ENCODE data around the gene TTLL5. TPM values are rescaled to one million over a fixed set of nuclear protein-coding genes. Genes with fewer than 3 reads are reported as not detected.
A peak's percentile ranks its signal among the peaks of the same experiment; 100 is the strongest.

TTLL5 gene
- total RNA-seq, 1 donor from 2014 or later, result 15.5 TPM

DNA sequence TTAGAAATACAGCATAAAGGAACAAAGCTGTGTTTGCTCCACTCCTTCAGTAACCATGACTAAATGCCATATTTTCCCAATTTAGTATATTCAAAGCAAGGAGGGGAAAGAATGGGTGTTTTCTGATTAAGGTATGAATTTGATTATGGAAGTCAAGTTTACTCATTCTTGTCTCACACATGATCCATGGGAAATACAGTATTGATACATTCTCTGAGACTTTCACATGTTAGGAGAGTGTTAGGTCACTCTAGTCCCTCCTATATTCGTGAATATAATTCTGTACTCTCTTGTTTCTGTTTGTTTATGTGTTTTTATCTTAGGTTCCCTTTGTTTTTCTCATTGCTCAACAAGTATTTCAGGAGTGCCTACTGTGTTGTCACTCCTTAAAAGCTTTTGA, 42.4 kb downstream of the TTLL5 start:
- no peak for DNase-seq (ENCODE audit: low read depth)
- H3K27me3 ChIP-seq (ENCODE audit: control insufficient read depth, insufficient read depth, low read length), result no peaks in the 10 kb centered on the region
- peaks cover 3% of the 10 kb centered on the region for H3K36me3 ChIP-seq (ENCODE audit: control insufficient read depth, insufficient read depth, low read length)
- FAIRE-seq, result no peak
- TF ChIP-seq, protein P1, sequence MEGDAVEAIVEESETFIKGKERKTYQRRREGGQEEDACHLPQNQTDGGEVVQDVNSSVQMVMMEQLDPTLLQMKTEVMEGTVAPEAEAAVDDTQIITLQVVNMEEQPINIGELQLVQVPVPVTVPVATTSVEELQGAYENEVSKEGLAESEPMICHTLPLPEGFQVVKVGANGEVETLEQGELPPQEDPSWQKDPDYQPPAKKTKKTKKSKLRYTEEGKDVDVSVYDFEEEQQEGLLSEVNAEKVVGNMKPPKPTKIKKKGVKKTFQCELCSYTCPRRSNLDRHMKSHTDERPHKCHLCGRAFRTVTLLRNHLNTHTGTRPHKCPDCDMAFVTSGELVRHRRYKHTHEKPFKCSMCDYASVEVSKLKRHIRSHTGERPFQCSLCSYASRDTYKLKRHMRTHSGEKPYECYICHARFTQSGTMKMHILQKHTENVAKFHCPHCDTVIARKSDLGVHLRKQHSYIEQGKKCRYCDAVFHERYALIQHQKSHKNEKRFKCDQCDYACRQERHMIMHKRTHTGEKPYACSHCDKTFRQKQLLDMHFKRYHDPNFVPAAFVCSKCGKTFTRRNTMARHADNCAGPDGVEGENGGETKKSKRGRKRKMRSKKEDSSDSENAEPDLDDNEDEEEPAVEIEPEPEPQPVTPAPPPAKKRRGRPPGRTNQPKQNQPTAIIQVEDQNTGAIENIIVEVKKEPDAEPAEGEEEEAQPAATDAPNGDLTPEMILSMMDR (IDR thresholded peaks at IDR 0.05; ENCODE audit: insufficient read depth, low read length, severe bottlenecking), result no peak
- no peak overlapping the region for H3K4me3 ChIP-seq (ENCODE audit: low read depth, low read length)

DNA sequence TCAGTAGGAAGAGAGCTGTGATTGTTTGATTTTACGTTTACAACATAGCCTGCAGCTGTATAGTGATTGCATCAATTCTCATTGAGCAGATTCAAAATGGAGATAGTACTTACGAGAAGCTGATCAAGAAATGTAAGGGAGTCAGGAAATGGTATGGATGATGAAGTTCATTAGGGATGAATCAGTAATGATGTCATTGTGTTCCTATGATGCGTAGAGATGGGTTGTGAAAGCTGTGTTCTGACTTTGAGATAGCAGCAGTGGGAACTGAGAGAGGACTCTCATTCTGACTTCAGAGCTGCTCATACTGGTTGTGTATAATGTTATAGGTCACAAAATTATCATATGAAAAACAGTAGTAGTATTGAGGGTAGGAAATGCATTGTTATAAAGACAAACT, 44.0 kb downstream of the TTLL5 start:
- TF ChIP-seq, protein P1 (IDR thresholded peaks at IDR 0.05; ENCODE audit: insufficient read depth, low read length, severe bottlenecking), result no peak
- DNase-seq (ENCODE audit: low read depth) (no peak), FAIRE-seq (no peak)
- peaks cover 2% of the 10 kb centered on the region for H3K36me3 ChIP-seq (ENCODE audit: control insufficient read depth, insufficient read depth, low read length)
- no peaks in the 10 kb centered on the region for H3K27me3 ChIP-seq (ENCODE audit: control insufficient read depth, insufficient read depth, low read length)
- H3K4me3 ChIP-seq (ENCODE audit: low read depth, low read length), result no peak overlapping the region

GRCh38 chr14:75709207-75709812, 48.3 kb downstream of the TTLL5 start:
- FAIRE-seq (no peak), DNase-seq (ENCODE audit: low read depth) (peak; percentile 72)
- H3K36me3 ChIP-seq (ENCODE audit: control insufficient read depth, insufficient read depth, low read length), result no peaks in the 10 kb centered on the region
- H3K4me3 ChIP-seq (ENCODE audit: low read depth, low read length), result no peak overlapping the region
- TF ChIP-seq, protein P1 (IDR thresholded peaks at IDR 0.05; ENCODE audit: insufficient read depth, low read length, severe bottlenecking), result peak; percentile 68
- H3K27me3 ChIP-seq (ENCODE audit: control insufficient read depth, insufficient read depth, low read length), result no peaks in the 10 kb centered on the region

DNA sequence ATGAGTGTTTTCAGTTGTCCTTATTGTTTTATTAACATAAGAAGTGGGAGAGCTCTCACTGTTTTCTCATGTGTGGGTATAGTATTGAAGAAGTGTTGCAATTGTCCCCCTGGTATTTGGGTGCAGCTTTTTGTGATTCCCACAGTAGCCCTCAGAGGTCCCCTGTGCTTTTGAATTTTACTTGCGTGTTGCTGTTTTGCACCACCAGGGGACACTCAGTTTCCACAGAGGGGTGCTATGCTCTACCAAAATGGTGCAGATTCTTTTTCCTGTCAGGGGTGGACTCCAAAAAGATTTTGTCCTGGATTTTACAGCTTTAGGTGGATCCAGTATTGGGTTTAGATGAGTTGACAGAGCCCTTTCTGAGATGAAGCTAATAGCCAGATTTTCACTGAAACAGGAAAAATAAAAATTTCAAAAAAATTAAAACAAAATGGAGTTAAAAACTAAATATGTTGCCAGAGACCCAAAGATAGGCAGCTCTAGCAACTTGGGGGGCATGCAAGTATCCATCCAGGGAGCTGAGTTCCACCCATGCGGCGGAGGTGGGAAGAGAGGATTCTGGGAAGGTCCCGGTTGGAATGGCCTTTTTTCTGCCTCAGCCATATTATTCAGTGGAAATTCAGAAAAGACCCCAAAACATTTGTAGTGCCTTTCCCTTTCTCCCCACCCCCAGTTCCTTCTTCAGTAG, 50.2 kb downstream of the TTLL5 start:
- Histone ChIP-seq H3K36me3 (ENCODE audit: control insufficient read depth, insufficient read depth, low read length) (no peaks in the 10 kb centered on the region), H3K4me3 (ENCODE audit: low read depth, low read length) (no peak overlapping the region), H3K27me3 (ENCODE audit: control insufficient read depth, insufficient read depth, low read length) (no peaks in the 10 kb centered on the region)
- TF ChIP-seq, protein P1 (IDR thresholded peaks at IDR 0.05; ENCODE audit: insufficient read depth, low read length, severe bottlenecking), result peak; percentile 77
- FAIRE-seq (no peak), DNase-seq (ENCODE audit: low read depth) (peak; percentile 53)

- TF ChIP-seq, protein P1 (IDR thresholded peaks at IDR 0.05; ENCODE audit: insufficient read depth, low read length, severe bottlenecking), result no peak
- DNase-seq (ENCODE audit: low read depth) (peak; percentile 95), FAIRE-seq (peak; percentile 68)
- no peaks in the 10 kb centered on the region for H3K27me3 ChIP-seq (ENCODE audit: control insufficient read depth, insufficient read depth, low read length)
- H3K36me3 ChIP-seq (ENCODE audit: control insufficient read depth, insufficient read depth, low read length), result no peaks in the 10 kb centered on the region
- no peak overlapping the region for H3K4me3 ChIP-seq (ENCODE audit: low read depth, low read length)
Measured at GRCh38 chr14:75711796-75712211, 50.8 kb downstream of the TTLL5 start.
